Esophagus squamous epithelium (tissue), 5 donors: ENCODE results near the gene ARL5B. TPM values are rescaled to one million over a fixed set of nuclear protein-coding genes. Genes with fewer than 3 reads are reported as not detected.

ENCODE experiments used
- DNase-seq: peaks from one replicate; lab custom pipeline; 2025; lab: John Stamatoyannopoulos, UW
- H3K27ac ChIP-seq, 4 donors: fragments of 200-600 bp; sonication (generic); one replicate each; pipeline ENCODE4 v1.5.1; 2016 to 2019; ENCODE audit warnings: mild to moderate bottlenecking in 1 of 4
- H3K27me3 ChIP-seq, 4 donors: fragments of 200-600 bp; sonication (generic); 1 replicate in 3 of 4; 2 replicates in 1 of 4; pipeline versions ENCODE4 v1.5.1 to v1.6.0; 2017 to 2021; ENCODE audit warnings: antibody characterized with exemption in 1 of 4
- H3K36me3 ChIP-seq, 3 donors: fragments of 200-600 bp; sonication (generic); one replicate each; pipeline ENCODE4 v1.5.1; 2016 to 2019
- H3K4me1 ChIP-seq, 3 donors: fragments of 200-600 bp; sonication (generic); one replicate each; pipeline ENCODE4 v1.5.1; 2017 to 2019
- H3K4me3 ChIP-seq, 4 donors: fragments of 200-600 bp; sonication (generic); 1 replicate in 3 of 4; 2 replicates in 1 of 4; pipeline ENCODE4 v1.5.1; 2016 to 2019; ENCODE audit warnings: mild to moderate bottlenecking in 2 of 4, moderate library complexity in 1 of 4
- H3K9me3 ChIP-seq, 3 donors: fragments of 200-600 bp; sonication (generic); one replicate each; pipeline ENCODE4 v1.5.1; 2016 to 2019
- CTCF ChIP-seq, 6 experiments: fragments of 450-650 bp in 4 of 6; fragments of 200-600 bp in 2 of 6; sonication (generic) in 2 of 6; IDR thresholded peaks; one replicate each; pipeline ENCODE4 v1.5.1; 2016 to 2019; ENCODE audit warnings: antibody characterized with exemption in 6 of 6, mild to moderate bottlenecking in 4 of 6, moderate library complexity in 4 of 6
- POLR2A ChIP-seq, 4 donors: fragments of 450-650 bp; IDR thresholded peaks; one replicate each; pipeline ENCODE4 v1.6.1; 2017; ENCODE audit warnings: antibody characterized with exemption in 4 of 4, mild to moderate bottlenecking in 4 of 4, moderate library complexity in 3 of 4
- WGBS, 2 donors: methylation state at CpG; one replicate each; pipeline ENCODE4 v1.1.5; 2018; 5-methylcytosine and 5-hydroxymethylcytosine counted together
- intact Hi-C: fragments of 100-400 bp; cut with DNase I; formaldehyde crosslinking; loops from one replicate; pipeline ENCODE4 v1.15.0; 2022
- total RNA-seq, 4 donors: library from RNA; depleted of rRNA; stranded (reverse); fragments of >200 nt; gene quantifications; one replicate each; pipeline ENCODE4 v1.1.0, GENCODE V29; 2016
- donor health status: DM: yes; HTN: yes; CAD: no.

ARL5B gene
- total RNA-seq, 4 donors from 2014 or later: 11.8 to 24.5 (median 12.5) TPM

GRCh38 chr10:18719811-18720210 lies 60.6 kb downstream of the ARL5B start:
- no peak for DNase-seq
- H3K4me3 ChIP-seq: no peak overlapping the region
- H3K36me3 ChIP-seq: no peaks in the 10 kb centered on the region
- no peaks in the 10 kb centered on the region for H3K9me3 ChIP-seq
- no peaks in the 10 kb centered on the region for H3K27me3 ChIP-seq
- intact Hi-C loops: no loop called here
- no peak overlapping the region for H3K27ac ChIP-seq
- 50 to 64% methylated on average over 1 of the region's 1 CpG for WGBS, 2 donors
- no peaks in the 10 kb centered on the region for H3K4me1 ChIP-seq
- TF ChIP-seq POLR2A (IDR thresholded peaks at IDR 0.05) (no peak), CTCF (IDR thresholded peaks at IDR 0.05) (no peak)

- Histone ChIP-seq H3K4me1 (no peaks in the 10 kb centered on the region), H3K36me3 (no peaks in the 10 kb centered on the region), H3K4me3 (no peak overlapping the region), H3K9me3 (no peaks in the 10 kb centered on the region), H3K27me3 (no peaks in the 10 kb centered on the region), H3K27ac (no peak overlapping the region)
- 67 to 80% methylated on average over 9 of the region's 9 CpGs for WGBS, 2 donors
- intact Hi-C loops: no loop called here
- no peak for TF ChIP-seq POLR2A (IDR thresholded peaks at IDR 0.05)
- TF ChIP-seq CTCF (IDR thresholded peaks at IDR 0.05): no peak
- DNase-seq: no peak
These were observed 61.8 kb downstream of the ARL5B start for GRCh38 chr10:18721067-18721466.

GRCh38 chr10:18723801-18724200 lies 64.6 kb downstream of the ARL5B start:
- Histone ChIP-seq H3K4me3 (no peak overlapping the region), H3K4me1 (no peaks in the 10 kb centered on the region), H3K9me3 (no peaks in the 10 kb centered on the region), H3K36me3 (no peaks in the 10 kb centered on the region), H3K27me3 (no peaks in the 10 kb centered on the region), H3K27ac (no peak overlapping the region)
- intact Hi-C loops: no loop called here
- no peak for TF ChIP-seq CTCF (IDR thresholded peaks at IDR 0.05)
- TF ChIP-seq POLR2A (IDR thresholded peaks at IDR 0.05): no peak
- 39 to 43% methylated on average over 3 of the region's 3 CpGs for WGBS, 2 donors
- DNase-seq: no peak

Other genes with a start within 250 kb of the ARL5B start
- gene NSUN6, start 7.8 kb upstream of the ARL5B start, total RNA-seq: 10 to 100 TPM in 1 of 4 donors, 1 to 10 TPM in 3; 3.4 to 10.1 (median 5.6) TPM